Measurements from ENCODE around the gene ARHGAP11A.

- TF ChIP-seq CTCF (conservative IDR thresholded peaks at IDR 0.05; ENCODE audit: low read length) (no peak), EZH2phosphoT487 (IDR thresholded peaks at IDR 0.05; ENCODE audit: borderline replicate concordance, low read depth, low read length) (no peak)
These were observed 53.6 kb downstream of the ARHGAP11A start for GRCh38 chr15:32668942-32669341.

All from OCI-LY7 (cell line).